H1 (cell line): ENCODE measurements around the gene TMTC2.

ENCODE experiments used
- BCL11A ChIP-seq, 2 experiments: IDR thresholded peaks; one replicate each; pipeline ENCODE4 v1.6.1; 2011; ENCODE audit warnings: low read depth in 2 of 2, low read length in 2 of 2, mild to moderate bottlenecking in 2 of 2
- CHD2 ChIP-seq: IDR thresholded peaks from 2 replicates; pipeline ENCODE4 v1.6.1; 2012; ENCODE audit warnings: low read length, improper control_type of control experiment
- CTCF ChIP-seq, 3 experiments: IDR thresholded peaks; 1 replicate in 2 of 3; 2 replicates in 1 of 3; pipeline versions ENCODE4 v1.5.1 to v1.6.1; 2011; ENCODE audit warnings: low read length in 3 of 3, mild to moderate bottlenecking in 3 of 3, inconsistent platforms in 2 of 3, low read depth in 1 of 3, moderate library complexity in 1 of 3; ENCODE audit not compliant: insufficient read depth in 1 of 3; ENCODE audit errors: control extremely low read depth in 1 of 3
- EZH2 ChIP-seq: fragments of 200-600 bp; sonication (generic); IDR thresholded peaks from 2 replicates; pipeline ENCODE4 v1.7.1; 2012; ENCODE audit warnings: low read depth, mild to moderate bottlenecking, moderate library complexity, low read length, inconsistent platforms; ENCODE audit not compliant: severe bottlenecking
- KDM5A ChIP-seq: fragments of 200-600 bp; IDR thresholded peaks from 2 replicates; pipeline ENCODE4 v1.7.1; 2012; ENCODE audit warnings: mild to moderate bottlenecking, low read length, inconsistent platforms, mixed read lengths
- MAX ChIP-seq: IDR thresholded peaks from 2 replicates; pipeline ENCODE4 v1.6.1; 2012; ENCODE audit warnings: inconsistent platforms
- PHF8 ChIP-seq: fragments of 200-600 bp; sonication (generic); conservative IDR thresholded peaks from 2 replicates; pipeline ENCODE4 v1.7.1; 2012; ENCODE audit warnings: low read depth, mild to moderate bottlenecking, inconsistent platforms, low read length, moderate library complexity
- POLR2A ChIP-seq, 2 experiments: IDR thresholded peaks; 1 replicate in 1 of 2; 2 replicates in 1 of 2; pipeline ENCODE4 v1.6.1; 2011; ENCODE audit warnings: low read depth in 2 of 2, low read length in 2 of 2, mild to moderate bottlenecking in 2 of 2; ENCODE audit errors: control extremely low read depth in 1 of 2
- POLR2AphosphoS5 ChIP-seq: IDR thresholded peaks from 2 replicates; pipeline ENCODE4 v1.6.1; 2011; ENCODE audit warnings: low read depth, low read length
- SP2 ChIP-seq: IDR thresholded peaks from 2 replicates; pipeline ENCODE4 v1.6.1; 2012; ENCODE audit warnings: mild to moderate bottlenecking, low read length, inconsistent platforms
- TEAD4 ChIP-seq: IDR thresholded peaks from 2 replicates; pipeline ENCODE4 v1.6.1; 2012; ENCODE audit warnings: low read depth, low read length, inconsistent platforms, mixed read lengths
- ZNF274 ChIP-seq: IDR thresholded peaks from 2 replicates; pipeline ENCODE4 v1.7.0; 2012; ENCODE audit warnings: low read length, borderline replicate concordance; ENCODE audit errors: extremely low read depth

DNA sequence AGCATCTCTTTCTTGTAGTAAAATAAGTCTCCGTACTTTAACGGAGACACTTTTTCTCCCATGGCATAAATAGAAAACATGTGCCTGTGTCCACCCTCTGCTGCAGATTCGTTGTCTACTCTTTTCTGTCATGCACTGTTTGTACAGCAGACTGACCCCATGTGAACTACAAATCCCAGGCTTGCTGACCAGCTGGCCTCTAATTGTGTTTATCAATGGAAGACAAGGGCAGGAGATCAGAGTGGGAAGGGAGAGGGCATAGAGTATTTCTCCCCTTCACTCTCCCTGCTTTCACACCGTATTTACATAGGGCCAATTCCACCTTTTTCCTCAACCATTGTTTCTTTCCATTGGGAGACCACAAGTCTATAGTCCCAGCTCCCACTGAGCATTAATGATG lies 31.0 kb upstream of the TMTC2 start:
- TF ChIP-seq CTCF (IDR thresholded peaks at IDR 0.05; ENCODE audit: control extremely low read depth in 1 of 3, insufficient read depth in 1 of 3, low read depth in 1 of 3, low read length in 3 of 3) (no peak), PHF8 (no peak), POLR2A (IDR thresholded peaks at IDR 0.05; ENCODE audit: control extremely low read depth in 1 of 2, low read depth in 2 of 2, low read length in 2 of 2) (no peak), BCL11A (IDR thresholded peaks at IDR 0.05; ENCODE audit: low read depth in 2 of 2, low read length in 2 of 2) (no peak), POLR2AphosphoS5 (no peak), CHD2 (no peak), MAX (no peak), SP2 (no peak), EZH2 (no peak), KDM5A (no peak), ZNF274 (no peak), TEAD4 (no peak)
